HEK293 (cell line): ENCODE data around the gene TNIK.

Experiments used
- CTCF ChIA-PET: fragments of 350-600 bp; formaldehyde crosslinking; extraction: SDS; loops from one replicate; lab custom pipeline; 2021; ENCODE audit warnings: antibody characterized with exemption; lab: Yijun Ruan, JAX
- POLR2A ChIA-PET: fragments of 300-600 bp; formaldehyde crosslinking; extraction: SDS; loops from one replicate; lab custom pipeline; 2020; ENCODE audit warnings: antibody characterized with exemption, inconsistent platforms; lab: Yijun Ruan, JAX
- H3K27ac ChIP-seq: fragments of 200-500 bp; sonication (Bioruptor generic); 2 replicates; pipeline ENCODE4 v1.5.1; 2014; ENCODE audit warnings: low read depth, low read length, control low read depth, inconsistent platforms; ENCODE audit errors: extremely low read depth
- H3K36me3 ChIP-seq, 2 experiments: fragments of 200-500 bp in 1 of 2; sonication (Bioruptor generic) in 1 of 2; 1 replicate in 1 of 2; 2 replicates in 1 of 2; pipeline ENCODE4 v1.5.1; 2014 to 2017; ENCODE audit warnings: inconsistent platforms in 2 of 2, low read length in 2 of 2; ENCODE audit not compliant: control insufficient read depth in 2 of 2, insufficient read depth in 1 of 2
- H3K4me1 ChIP-seq: fragments of 200-500 bp; sonication (Bioruptor generic); 2 replicates; pipeline ENCODE4 v1.5.1; 2014; ENCODE audit warnings: mild to moderate bottlenecking, low read length, inconsistent platforms; ENCODE audit not compliant: control insufficient read depth, insufficient read depth
- H3K4me3 ChIP-seq: 2 replicates; pipeline ENCODE4 v1.5.1; 2011; ENCODE audit warnings: low read depth, mild to moderate bottlenecking, control low read depth, low read length, moderate library complexity
- H3K9me3 ChIP-seq: fragments of 200-500 bp; sonication (Bioruptor generic); 2 replicates; pipeline ENCODE4 v1.5.1; 2014; ENCODE audit warnings: low read depth, low read length, inconsistent platforms; ENCODE audit not compliant: control insufficient read depth, insufficient read depth
- HOXC10 ChIP-seq: sonication (generic); formaldehyde crosslinking; IDR thresholded peaks from 2 replicates; pipeline ENCODE4 v1.8.1; 2023; ENCODE audit warnings: mild to moderate bottlenecking, missing genetic modification reagents
- KLF16 ChIP-seq: fragments of 450-650 bp; formaldehyde crosslinking; IDR thresholded peaks from 2 replicates; pipeline ENCODE4 v1.5.1; 2017; ENCODE audit warnings: missing biosample characterization, missing genetic modification characterization
- KLF17 ChIP-seq: fragments of 450-650 bp; formaldehyde crosslinking; IDR thresholded peaks from 2 replicates; pipeline ENCODE4 v1.5.1; 2016; ENCODE audit warnings: missing biosample characterization, missing genetic modification characterization
- SALL2 ChIP-seq: fragments of 450-650 bp; formaldehyde crosslinking; IDR thresholded peaks from 2 replicates; pipeline ENCODE4 v1.5.0; 2017; ENCODE audit warnings: missing biosample characterization, mild to moderate bottlenecking, missing genetic modification characterization, borderline replicate concordance
- ZFP37 ChIP-seq: fragments of 450-650 bp; formaldehyde crosslinking; IDR thresholded peaks from 2 replicates; pipeline ENCODE4 v1.5.1; 2016; ENCODE audit warnings: missing biosample characterization, missing genetic modification characterization
- ZNF19 ChIP-seq: fragments of 450-650 bp; formaldehyde crosslinking; IDR thresholded peaks from 2 replicates; pipeline ENCODE4; 2016; ENCODE audit warnings: missing biosample characterization, missing genetic modification characterization, low read depth
- ZNF266 ChIP-seq: fragments of 450-650 bp; formaldehyde crosslinking; IDR thresholded peaks from 2 replicates; pipeline ENCODE4 v1.5.1; 2016; ENCODE audit warnings: missing biosample characterization, missing genetic modification characterization, low read depth
- ZNF366 ChIP-seq: fragments of 450-650 bp; formaldehyde crosslinking; conservative IDR thresholded peaks from 2 replicates; pipeline ENCODE4 v1.5.1; 2016; ENCODE audit warnings: missing biosample characterization, missing genetic modification characterization
- ZNF37A ChIP-seq: fragments of 450-650 bp; IDR thresholded peaks from 2 replicates; pipeline ENCODE4 v1.5.1; 2018; ENCODE audit warnings: missing biosample characterization, missing genetic modification characterization
- ZNF449 ChIP-seq: fragments of 450-650 bp; formaldehyde crosslinking; IDR thresholded peaks from 2 replicates; pipeline ENCODE4 v1.5.1; 2017; ENCODE audit warnings: missing biosample characterization, mild to moderate bottlenecking, missing genetic modification characterization, moderate library complexity
- ZNF510 ChIP-seq: fragments of 450-650 bp; formaldehyde crosslinking; IDR thresholded peaks from 2 replicates; pipeline ENCODE4 v1.5.1; 2018; ENCODE audit warnings: mild to moderate bottlenecking, missing genetic modification characterization, missing biosample characterization; ENCODE audit not compliant: insufficient replicate concordance
- ZNF549 ChIP-seq: fragments of 450-650 bp; IDR thresholded peaks from 2 replicates; pipeline ENCODE4 v1.5.1; 2018; ENCODE audit warnings: missing biosample characterization, missing genetic modification characterization, mild to moderate bottlenecking, inconsistent platforms, moderate library complexity
- ZNF610 ChIP-seq: fragments of 450-650 bp; formaldehyde crosslinking; IDR thresholded peaks from 2 replicates; pipeline ENCODE4 v1.5.1; 2016; ENCODE audit warnings: missing biosample characterization, missing genetic modification characterization, borderline replicate concordance
- ZNF624 ChIP-seq: fragments of 450-650 bp; formaldehyde crosslinking; IDR thresholded peaks from 2 replicates; pipeline ENCODE4 v1.5.1; 2017; ENCODE audit warnings: missing biosample characterization, missing genetic modification characterization
- ZNF639 ChIP-seq: fragments of 450-650 bp; formaldehyde crosslinking; IDR thresholded peaks from 2 replicates; pipeline ENCODE4 v1.5.1; 2016; ENCODE audit warnings: missing biosample characterization, missing genetic modification characterization
- ZNF658 ChIP-seq: fragments of 450-650 bp; formaldehyde crosslinking; IDR thresholded peaks from 2 replicates; pipeline ENCODE4; 2016; ENCODE audit warnings: missing biosample characterization, missing genetic modification characterization
- ZNF785 ChIP-seq: fragments of 450-650 bp; formaldehyde crosslinking; IDR thresholded peaks from 2 replicates; pipeline ENCODE4 v1.5.1; 2016; ENCODE audit warnings: missing biosample characterization, missing genetic modification characterization
- TF ChIP-seq, protein P1 (sequence below): fragments of 450-650 bp; formaldehyde crosslinking; IDR thresholded peaks from 2 replicates; pipeline ENCODE4 v1.5.1; 2016; ENCODE audit warnings: missing biosample characterization, missing genetic modification characterization, low read depth
- TF ChIP-seq, protein P2 (sequence below): fragments of 450-650 bp; formaldehyde crosslinking; IDR thresholded peaks from 2 replicates; pipeline ENCODE4 v1.5.1; 2016; ENCODE audit warnings: missing biosample characterization, missing genetic modification characterization

The TNIK gene

DNA sequence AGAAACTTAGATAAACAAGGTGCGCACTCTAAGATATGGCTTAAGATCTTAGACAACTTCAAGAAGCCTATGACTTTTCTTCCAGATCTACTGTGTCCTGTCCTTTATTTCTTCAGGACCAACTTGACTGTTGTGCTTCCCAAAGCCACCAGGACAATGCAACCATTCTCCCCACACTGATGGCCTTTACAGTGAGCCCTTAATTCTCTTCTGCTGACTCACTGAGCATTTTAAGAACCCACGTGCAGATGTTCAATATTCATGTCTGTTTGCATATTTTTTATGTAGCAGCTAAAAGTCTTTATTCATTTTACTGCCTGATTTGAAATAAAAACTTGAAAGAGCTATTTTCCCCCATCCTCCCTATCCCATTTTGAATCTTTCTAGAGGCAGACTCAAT lies 330.4 kb downstream of the TNIK start (continued):
- TF ChIP-seq ZNF785 (no peak), ZNF366 (tag by site-specific recombination) (no peak), ZNF639 (no peak)
- TF ChIP-seq, all 188 proteins: peak for 0

DNA sequence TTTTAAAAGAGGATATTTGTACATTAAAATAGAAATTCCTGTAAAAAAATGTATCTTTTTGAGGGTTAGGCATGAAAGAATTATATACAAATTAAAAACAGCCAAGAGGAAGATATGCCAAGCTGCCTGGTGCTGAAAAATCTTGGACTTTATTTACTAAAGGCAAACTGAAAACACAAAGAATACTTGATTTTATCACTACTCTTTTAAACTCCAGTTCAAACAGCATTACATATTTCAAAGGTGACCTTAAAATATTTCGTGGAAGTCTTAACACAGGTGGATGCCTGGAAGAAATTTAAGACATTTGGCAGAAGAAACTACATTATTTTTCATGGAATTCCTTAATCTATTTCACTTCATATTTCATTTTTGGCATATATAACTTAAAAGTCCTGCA lies 332.6 kb downstream of the TNIK start:
- peaks cover 0 to 11% of the 10 kb centered on the region in 2 experiments; a peak in 1 of 3 replicates for H3K36me3 ChIP-seq
- H3K27ac ChIP-seq: no peak overlapping the region
- TF ChIP-seq ZNF624 (tag by site-specific recombination): no peak
- TF ChIP-seq ZNF785: no peak
- TF ChIP-seq ZNF266 (tag by site-specific recombination): no peak
- TF ChIP-seq KLF17 (tag by site-specific recombination): no peak
- TF ChIP-seq, protein P1, sequence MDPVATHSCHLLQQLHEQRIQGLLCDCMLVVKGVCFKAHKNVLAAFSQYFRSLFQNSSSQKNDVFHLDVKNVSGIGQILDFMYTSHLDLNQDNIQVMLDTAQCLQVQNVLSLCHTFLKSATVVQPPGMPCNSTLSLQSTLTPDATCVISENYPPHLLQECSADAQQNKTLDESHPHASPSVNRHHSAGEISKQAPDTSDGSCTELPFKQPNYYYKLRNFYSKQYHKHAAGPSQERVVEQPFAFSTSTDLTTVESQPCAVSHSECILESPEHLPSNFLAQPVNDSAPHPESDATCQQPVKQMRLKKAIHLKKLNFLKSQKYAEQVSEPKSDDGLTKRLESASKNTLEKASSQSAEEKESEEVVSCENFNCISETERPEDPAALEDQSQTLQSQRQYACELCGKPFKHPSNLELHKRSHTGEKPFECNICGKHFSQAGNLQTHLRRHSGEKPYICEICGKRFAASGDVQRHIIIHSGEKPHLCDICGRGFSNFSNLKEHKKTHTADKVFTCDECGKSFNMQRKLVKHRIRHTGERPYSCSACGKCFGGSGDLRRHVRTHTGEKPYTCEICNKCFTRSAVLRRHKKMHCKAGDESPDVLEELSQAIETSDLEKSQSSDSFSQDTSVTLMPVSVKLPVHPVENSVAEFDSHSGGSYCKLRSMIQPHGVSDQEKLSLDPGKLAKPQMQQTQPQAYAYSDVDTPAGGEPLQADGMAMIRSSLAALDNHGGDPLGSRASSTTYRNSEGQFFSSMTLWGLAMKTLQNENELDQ (tag by site-specific recombination): no peak
- TF ChIP-seq ZNF449 (tag by site-specific recombination): no peak
- no peak for TF ChIP-seq ZNF19
- no peak for TF ChIP-seq KLF16 (tag by site-specific recombination)
- no peak for TF ChIP-seq SALL2 (tag by site-specific recombination)
- no peak for TF ChIP-seq ZNF37A
- TF ChIP-seq, all 188 proteins: peak for 0
- ChIA-PET CTCF (no interaction called here), POLR2A (no interaction called here)
- Histone ChIP-seq H3K4me3 (no peak overlapping the region), H3K4me1 (no peaks in the 10 kb centered on the region), H3K9me3 (no peaks in the 10 kb centered on the region)

DNA sequence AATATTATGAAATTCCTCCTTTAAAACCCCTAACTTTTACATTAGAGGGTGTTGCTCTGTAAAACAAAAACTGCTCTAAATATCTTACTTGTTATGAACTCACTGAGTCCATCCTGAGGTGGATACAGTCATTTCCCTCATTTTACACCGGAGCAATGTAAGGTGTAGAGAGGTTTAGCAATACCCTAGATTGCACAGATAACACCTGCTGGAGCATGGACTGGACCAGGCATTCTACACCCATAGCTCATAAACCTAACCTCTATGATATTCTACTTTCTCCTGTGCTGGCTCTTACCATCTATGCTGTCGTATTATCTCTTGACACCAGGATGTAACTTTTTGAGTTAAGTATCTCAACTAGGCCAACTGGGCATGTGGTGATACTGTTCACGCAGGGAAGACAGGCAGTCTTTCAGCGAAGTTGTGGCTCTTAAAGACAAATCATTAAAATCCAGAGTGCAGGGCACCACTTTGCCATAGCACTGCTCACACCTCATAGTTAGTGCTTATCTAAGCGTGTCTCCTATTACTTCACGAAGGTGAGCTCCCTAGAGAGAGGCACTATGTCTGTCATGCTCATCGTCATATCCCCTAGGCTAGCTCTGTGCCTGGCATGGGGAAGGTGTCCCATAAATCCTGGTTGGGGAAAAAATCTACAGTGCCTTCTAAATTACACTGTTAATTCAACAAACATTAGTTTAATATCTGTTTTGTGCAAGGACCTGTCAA lies 333.6 kb downstream of the TNIK start:
- H3K4me1 ChIP-seq: no peaks in the 10 kb centered on the region
- H3K4me3 ChIP-seq: no peak overlapping the region
- ChIA-PET POLR2A (no interaction called here), CTCF (interaction anchor here (0.7 kb wide), 1 partner anchor 364 kb away, joined by 3 read pairs; no protein-coding TSS in a partner anchor)
- H3K27ac ChIP-seq: no peak overlapping the region
- H3K9me3 ChIP-seq: no peaks in the 10 kb centered on the region
- H3K36me3 ChIP-seq: peaks cover 0 to 11% of the 10 kb centered on the region in 2 experiments; a peak in 1 of 3 replicates
- TF ChIP-seq ZNF510 (tag by site-specific recombination): no peak
- TF ChIP-seq ZNF610 (tag by site-specific recombination): no peak
- no peak for TF ChIP-seq ZNF549 (tag by site-specific recombination)
- TF ChIP-seq KLF17 (tag by site-specific recombination): no peak
- TF ChIP-seq HOXC10 (CRISPR knock-in tag): no peak
- TF ChIP-seq, protein P1 (tag by site-specific recombination): no peak
- no peak for TF ChIP-seq ZFP37 (tag by site-specific recombination)
- TF ChIP-seq, protein P2, sequence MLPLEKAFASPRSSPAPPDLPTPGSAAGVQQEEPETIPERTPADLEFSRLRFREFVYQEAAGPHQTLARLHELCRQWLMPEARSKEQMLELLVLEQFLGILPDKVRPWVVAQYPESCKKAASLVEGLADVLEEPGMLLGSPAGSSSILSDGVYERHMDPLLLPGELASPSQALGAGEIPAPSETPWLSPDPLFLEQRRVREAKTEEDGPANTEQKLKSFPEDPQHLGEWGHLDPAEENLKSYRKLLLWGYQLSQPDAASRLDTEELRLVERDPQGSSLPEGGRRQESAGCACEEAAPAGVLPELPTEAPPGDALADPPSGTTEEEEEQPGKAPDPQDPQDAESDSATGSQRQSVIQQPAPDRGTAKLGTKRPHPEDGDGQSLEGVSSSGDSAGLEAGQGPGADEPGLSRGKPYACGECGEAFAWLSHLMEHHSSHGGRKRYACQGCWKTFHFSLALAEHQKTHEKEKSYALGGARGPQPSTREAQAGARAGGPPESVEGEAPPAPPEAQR (tag by site-specific recombination): no peak
- no peak for TF ChIP-seq ZNF658 (tag by site-specific recombination)
